Measurements from ENCODE around the gene TMTC3.

TMTC3 gene

DNA sequence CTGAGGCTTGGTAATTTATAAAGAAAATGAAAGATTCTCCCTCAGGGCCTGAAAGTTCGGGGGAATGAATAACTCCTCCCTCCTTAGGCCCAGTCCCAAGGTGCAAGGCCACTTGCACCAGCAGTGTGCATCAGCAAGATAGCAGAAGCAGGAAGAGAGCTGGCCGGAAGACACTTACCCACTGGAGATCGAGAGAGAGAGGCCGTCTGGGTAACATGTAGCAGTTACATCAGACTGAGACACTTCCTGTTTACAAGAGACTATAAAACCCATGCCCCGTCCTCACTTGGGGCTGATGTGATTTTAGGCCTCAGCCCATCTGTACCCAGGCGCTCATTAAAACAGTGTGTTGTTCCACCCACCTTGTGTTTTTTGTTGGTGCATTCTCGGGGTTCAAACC lies 85.2 kb downstream of the TMTC3 start:
- no peak for DNase-seq (ENCODE audit: low spot score)

- no peak for DNase-seq (ENCODE audit: low spot score)
These were observed 85.8 kb downstream of the TMTC3 start for GRCh38 chr12:88227871-88228270.

DNA sequence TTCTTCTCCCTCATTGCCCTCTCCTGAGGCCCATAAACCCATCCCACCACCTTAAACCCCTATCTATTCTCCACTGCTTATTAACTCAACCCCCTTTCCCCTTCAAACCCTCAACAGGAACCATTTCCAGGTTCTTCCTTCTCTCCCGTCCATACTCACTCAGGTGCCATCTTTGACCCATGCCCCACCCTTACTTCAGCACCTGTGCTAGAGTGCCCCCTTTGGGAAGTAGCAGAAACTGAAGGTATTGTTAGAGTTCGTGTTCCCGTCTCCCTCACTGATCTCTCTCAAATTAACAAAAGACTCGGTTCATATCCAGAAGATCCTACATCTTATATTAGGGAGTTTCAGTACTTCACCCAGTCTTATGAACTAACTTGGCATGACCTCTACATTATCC lies 86.6 kb downstream of the TMTC3 start:
- DNase-seq (ENCODE audit: low spot score) = no peak

- no peak for DNase-seq (ENCODE audit: low spot score)
These were observed 88.2 kb downstream of the TMTC3 start for GRCh38 chr12:88230271-88230670.

DNA sequence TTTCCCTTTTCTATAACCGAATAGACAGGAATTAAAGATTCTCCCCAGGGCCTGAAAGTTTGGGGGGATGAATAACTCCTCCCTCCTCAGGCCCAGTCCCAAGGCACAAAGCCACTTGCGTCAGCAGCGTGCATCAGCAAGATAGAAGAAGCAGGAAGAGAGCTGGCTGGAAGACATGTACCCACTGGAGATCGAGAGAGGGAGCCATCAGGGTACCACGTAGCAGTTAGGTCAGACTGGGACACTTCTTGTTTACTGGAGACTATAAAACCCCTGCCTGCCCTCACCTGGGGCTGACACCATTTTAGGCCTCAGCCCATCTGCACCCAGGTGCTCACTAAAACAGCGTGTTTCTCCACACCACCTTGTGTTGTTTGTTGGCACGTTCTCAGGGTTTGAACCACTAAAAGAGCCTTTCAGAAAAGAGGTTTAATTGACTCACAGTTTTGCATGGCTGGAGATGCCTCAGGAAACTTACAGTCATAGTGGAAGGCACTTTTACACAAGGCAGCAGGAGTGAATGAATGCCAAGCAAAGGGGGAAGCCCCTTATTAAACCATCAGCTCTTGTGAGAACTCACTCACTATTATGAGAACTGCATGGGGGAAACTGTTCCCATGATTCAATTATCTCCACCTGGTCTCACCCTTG lies 93.2 kb downstream of the TMTC3 start:
- no peak for DNase-seq (ENCODE audit: low spot score)

DNA sequence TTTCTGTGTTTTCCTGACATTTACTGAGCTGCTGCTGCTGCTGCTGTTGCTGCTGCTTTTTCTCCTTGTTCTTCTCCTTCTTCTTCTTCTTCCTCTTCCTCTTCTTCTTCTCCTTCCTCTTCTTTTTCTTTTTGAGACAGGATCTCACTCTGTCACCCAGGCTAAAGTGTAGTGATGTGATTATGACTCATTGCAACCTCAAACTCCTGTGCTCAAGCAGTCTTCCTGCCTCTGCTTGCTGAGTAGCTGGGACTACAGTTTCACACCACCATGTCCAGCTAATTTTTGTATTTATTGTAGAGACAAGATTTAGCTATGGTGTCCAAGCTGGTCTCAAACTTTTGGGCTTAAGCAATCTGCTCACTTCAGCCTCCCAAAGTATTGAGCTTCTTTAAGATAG lies 95.8 kb downstream of the TMTC3 start:
- no peak for DNase-seq (ENCODE audit: low spot score)

DNA sequence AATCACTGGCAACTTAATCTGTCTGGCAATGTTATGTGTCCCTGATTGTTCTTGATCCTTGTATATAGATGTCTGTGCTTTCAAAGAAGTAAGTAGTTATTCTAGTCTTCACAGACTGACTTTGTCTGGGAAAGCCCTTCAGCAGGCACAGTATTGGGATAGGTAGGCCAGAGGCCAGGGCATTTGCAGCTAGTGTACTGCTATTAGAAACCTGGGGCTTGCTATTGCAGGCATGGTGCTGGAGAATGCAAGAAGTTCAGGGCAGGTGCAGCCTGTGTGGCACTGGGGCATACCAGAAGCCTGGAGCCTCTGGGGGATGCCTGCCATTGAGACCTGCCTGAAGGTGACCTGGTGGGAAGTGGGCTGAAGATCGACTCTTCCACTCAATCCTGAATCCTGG lies 96.3 kb downstream of the TMTC3 start:
- no peak for DNase-seq (ENCODE audit: low spot score)

GRCh38 chr12:88241862-88242570 lies 99.9 kb downstream of the TMTC3 start:
- no peak for DNase-seq (ENCODE audit: low spot score)

DNA sequence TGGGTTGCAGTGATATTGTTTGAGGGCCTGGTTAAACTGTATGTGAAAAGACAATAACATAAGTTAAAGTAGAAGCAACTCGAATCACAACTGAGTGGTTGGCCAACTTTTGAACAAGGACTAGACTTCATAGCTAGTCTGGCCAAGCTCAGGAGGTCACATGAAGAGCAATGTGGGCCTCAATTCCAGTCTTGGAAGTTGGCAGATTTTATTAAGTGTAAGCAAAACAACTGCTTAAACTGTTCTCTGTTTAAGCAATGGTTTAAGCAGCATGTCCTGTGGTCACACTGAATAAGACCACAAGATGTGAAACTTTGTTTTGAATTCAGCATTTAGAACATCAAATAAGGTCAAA lies 100.4 kb downstream of the TMTC3 start:
- DNase-seq (ENCODE audit: low spot score) = no peak

DNA sequence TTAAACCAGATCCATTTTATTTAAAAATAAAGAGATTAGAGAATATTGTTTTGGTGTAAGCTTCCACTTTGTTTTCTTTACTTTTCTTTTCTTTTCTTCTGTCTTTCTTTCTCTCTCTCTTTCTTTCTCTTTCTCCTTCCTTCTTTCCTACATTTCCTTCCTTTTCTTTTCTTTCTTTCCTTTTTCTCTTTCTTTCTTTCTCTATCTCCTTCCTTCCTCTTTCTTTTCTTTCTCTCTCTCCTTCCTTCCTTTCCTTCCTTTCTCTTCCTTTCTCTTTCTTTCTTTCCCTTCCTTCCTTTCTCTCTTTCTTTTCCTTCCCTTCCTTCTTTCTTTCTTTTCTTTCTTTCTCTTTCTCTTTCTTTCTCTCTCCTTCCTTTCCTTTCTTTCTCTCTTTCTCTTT lies 100.8 kb downstream of the TMTC3 start:
- no peak for DNase-seq (ENCODE audit: low spot score)

- no peak for DNase-seq (ENCODE audit: low spot score)
These were observed 101.9 kb downstream of the TMTC3 start for GRCh38 chr12:88243982-88244381.

DNA sequence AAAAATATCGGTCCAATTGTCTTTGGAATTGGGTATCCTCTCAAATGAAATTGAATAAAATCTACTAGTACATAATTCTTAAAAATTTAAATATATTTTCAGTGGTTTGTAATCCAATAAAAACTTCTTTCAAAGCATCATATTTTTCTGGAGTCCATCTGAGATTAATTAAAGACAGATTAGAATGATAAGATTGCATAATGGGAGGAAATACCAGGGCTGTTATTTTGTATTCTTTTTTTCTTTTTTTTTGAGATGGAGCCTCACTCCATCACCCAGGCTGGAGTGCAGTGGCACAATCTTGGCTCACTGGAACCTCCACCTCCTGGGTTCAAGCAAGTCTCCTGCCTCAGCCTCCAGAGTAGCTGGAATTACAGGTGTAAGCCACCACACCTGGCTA lies 103.8 kb downstream of the TMTC3 start:
- DNase-seq (ENCODE audit: low spot score) = no peak

GRCh38 chr12:88247241-88247643 lies 105.1 kb downstream of the TMTC3 start:
- no peak for DNase-seq (ENCODE audit: low spot score)

DNA sequence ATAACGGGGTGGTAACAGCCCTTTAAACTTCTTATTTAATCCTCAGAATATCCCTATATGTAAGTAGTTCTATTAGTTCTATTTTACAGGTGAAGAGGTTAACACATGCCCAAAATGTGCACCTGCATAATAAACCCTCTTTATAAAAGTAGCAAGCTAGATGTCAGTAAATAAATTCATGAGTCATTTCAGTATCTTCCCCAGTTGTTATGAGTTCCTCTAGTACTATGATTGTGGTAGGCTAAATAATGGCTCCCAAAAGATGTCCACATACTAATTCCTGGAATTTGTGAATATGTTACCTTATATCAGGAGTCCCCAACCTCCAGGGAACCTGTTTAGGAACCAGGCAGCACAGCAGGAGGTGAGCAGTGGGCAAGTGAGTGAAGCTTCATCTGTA lies 106.5 kb downstream of the TMTC3 start:
- no peak for DNase-seq (ENCODE audit: low spot score)

Measured in ecto neural progenitor cell (in vitro differentiated cells).